ENCODE measurements around the gene OXTR. TPM values are rescaled to one million over a fixed set of nuclear protein-coding genes. Genes with fewer than 3 reads are reported as not detected.

The OXTR gene
- total RNA-seq, 1 donor from 2014 or later: 0.50 TPM

DNA sequence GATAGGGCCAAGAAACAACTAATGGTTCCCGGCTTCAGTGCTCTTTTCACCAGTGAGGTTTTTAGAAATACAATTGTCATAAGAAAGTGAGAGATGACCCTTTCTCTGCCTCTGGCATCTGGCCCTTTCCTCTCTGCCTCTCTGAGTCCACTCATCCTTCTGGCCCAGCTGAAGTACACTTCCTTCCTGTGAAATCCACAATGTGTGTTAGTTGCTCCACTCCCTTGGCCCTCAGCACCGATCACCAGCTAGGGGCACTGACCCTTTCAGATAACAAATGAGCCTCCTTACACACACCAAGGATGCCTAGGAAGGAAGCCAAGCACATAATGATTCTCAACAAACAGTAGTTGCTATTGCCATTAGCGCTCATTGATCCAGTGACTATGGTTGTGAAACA lies 38.8 kb downstream of the OXTR start:
- H3K27ac ChIP-seq: no peak overlapping the region
- intact Hi-C loops (cut with DNase I): no loop called here
- no peak overlapping the region for H3K4me3 ChIP-seq
- H3K9me3 ChIP-seq: no peaks in the 10 kb centered on the region
- H3K4me1 ChIP-seq: no peaks in the 10 kb centered on the region
- H3K27me3 ChIP-seq (ENCODE audit: low read depth): no peaks in the 10 kb centered on the region
- TF ChIP-seq, protein P1, sequence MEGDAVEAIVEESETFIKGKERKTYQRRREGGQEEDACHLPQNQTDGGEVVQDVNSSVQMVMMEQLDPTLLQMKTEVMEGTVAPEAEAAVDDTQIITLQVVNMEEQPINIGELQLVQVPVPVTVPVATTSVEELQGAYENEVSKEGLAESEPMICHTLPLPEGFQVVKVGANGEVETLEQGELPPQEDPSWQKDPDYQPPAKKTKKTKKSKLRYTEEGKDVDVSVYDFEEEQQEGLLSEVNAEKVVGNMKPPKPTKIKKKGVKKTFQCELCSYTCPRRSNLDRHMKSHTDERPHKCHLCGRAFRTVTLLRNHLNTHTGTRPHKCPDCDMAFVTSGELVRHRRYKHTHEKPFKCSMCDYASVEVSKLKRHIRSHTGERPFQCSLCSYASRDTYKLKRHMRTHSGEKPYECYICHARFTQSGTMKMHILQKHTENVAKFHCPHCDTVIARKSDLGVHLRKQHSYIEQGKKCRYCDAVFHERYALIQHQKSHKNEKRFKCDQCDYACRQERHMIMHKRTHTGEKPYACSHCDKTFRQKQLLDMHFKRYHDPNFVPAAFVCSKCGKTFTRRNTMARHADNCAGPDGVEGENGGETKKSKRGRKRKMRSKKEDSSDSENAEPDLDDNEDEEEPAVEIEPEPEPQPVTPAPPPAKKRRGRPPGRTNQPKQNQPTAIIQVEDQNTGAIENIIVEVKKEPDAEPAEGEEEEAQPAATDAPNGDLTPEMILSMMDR (IDR thresholded peaks at IDR 0.05): no peak
- ATAC-seq (no peak), DNase-seq (no peak)
- no peaks in the 10 kb centered on the region for H3K36me3 ChIP-seq

DNA sequence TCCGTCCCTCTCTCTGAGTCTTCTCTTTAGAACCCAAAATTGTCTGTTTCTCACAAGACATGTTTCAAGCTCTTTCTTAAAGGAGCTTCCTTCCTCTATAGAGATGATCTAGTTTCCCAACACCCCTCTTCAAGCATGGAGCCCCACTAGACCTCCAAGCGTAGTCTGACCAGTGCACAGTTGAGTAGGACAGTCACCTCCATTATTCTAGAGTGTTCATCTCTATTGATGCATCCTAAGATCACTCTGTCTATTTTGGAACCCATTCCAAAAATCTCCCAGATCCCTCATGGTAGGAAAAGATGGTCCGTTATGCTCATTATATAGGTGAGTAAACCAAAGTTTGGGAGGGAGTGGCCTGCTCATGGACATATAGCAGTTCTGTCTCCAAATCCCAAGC lies 39.9 kb downstream of the OXTR start:
- TF ChIP-seq, protein P1 (IDR thresholded peaks at IDR 0.05): no peak
- no peak overlapping the region for H3K4me3 ChIP-seq
- H3K9me3 ChIP-seq: no peaks in the 10 kb centered on the region
- intact Hi-C loops (cut with DNase I): no loop called here
- no peak for DNase-seq
- H3K36me3 ChIP-seq: no peaks in the 10 kb centered on the region
- H3K27me3 ChIP-seq (ENCODE audit: low read depth): no peaks in the 10 kb centered on the region
- ATAC-seq: no peak
- H3K4me1 ChIP-seq: no peaks in the 10 kb centered on the region
- no peak overlapping the region for H3K27ac ChIP-seq

DNA sequence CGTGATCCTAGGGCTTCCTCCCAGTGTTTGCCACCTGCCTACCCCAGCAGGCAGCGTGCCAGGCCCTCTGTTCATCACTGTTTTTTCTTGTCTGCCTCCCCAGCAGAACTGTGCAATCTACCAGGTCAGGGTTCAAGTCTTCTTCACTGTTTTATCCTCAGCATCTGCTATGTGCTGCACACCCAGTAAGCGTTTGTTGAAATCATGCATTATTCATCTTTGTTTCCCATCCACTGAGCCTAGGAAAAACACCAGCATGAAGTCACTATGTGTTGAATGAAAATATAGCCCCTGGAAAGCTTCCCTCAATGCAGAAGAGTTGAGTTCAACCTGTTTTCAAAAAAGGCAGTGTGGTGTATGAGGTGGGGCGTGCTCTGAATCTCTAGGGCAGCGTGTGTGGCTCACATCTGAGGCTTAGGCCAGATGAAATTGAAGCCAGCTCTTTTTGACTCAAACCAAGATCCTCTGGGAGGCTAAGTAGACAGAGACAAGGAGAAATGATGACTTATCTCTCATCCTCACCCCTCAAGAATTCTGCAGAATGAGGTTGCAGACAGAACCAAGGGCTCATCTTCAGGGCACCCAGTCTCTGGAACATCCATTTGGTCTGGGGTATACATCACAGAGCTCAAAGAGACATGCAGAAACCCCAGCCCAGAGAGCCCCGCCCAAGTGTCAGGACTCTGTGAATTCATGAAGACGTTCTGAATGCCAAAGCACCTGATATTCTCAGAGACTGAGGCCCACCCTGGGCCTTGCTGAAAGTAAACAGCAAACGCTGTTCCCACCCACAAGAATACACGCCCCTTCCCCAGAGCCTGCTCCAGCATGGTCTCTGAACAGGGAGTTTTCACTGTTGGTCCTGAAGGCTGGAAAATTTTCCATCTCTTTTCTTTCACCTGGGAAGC lies 41.6 kb downstream of the OXTR start:
- no peak for DNase-seq
- TF ChIP-seq, protein P1 (IDR thresholded peaks at IDR 0.05): no peak
- H3K4me1 ChIP-seq: no peaks in the 10 kb centered on the region
- H3K9me3 ChIP-seq: no peaks in the 10 kb centered on the region
- intact Hi-C loops (cut with DNase I): no loop called here
- H3K4me3 ChIP-seq: no peak overlapping the region
- no peak for ATAC-seq
- H3K27ac ChIP-seq: no peak overlapping the region
- H3K27me3 ChIP-seq (ENCODE audit: low read depth): no peaks in the 10 kb centered on the region
- H3K36me3 ChIP-seq: no peaks in the 10 kb centered on the region

DNA sequence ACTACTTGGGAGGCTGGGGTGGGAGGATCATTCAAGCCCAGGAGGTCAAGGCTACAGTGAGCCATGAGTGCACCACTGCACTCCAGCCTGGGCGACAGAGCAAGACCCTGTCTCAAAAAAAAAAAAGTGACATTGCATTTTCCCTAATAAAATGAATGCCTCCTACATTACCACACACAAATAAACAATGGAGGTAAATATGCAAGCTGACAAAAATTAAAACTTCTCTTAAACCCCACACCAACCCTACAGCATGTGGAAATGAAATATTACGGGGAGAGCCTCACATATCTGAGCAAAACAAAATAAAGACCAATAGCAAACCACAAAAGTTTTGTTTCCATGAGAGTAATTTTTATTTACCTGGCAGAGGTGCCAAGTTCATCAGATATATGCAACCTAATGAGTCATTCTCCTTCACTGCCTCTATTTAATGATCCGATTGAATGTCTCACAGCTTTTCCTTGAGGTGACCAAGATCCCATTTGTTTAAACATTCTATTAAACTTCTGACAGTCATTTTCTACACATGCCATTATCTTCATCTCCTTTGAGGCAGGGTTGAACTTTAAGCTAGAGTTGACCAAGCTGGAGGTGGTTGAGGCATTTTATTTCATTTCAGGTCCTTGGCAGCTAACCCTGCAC lies 45.2 kb downstream of the OXTR start:
- H3K27me3 ChIP-seq (ENCODE audit: low read depth): no peaks in the 10 kb centered on the region
- no peak overlapping the region for H3K27ac ChIP-seq
- no peak for ATAC-seq
- no peak for DNase-seq
- H3K36me3 ChIP-seq: no peaks in the 10 kb centered on the region
- H3K4me3 ChIP-seq: no peak overlapping the region
- H3K9me3 ChIP-seq: no peaks in the 10 kb centered on the region
- intact Hi-C loops (cut with DNase I): no loop called here
- TF ChIP-seq, protein P1 (IDR thresholded peaks at IDR 0.05): no peak
- no peaks in the 10 kb centered on the region for H3K4me1 ChIP-seq

DNA sequence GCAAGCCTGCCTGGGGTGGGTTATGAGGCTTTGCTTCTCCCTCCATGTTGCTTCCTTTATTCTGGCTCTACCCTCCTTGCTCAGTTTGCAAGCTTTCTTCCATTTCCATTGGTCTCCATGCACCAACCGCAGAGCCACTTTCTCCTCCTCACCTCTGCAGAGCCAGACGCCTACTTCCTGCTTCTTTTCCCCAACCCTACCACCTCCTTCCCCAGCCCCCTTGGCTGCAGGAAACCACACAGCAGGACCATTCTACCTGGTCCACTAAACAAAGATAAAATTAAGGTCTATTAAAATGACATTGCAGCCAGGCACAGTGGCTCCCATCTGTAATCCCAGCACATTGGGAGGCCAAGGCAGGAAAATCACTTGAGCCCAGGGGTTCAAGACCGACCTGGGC lies 45.8 kb downstream of the OXTR start:
- Histone ChIP-seq H3K4me3 (no peak overlapping the region), H3K4me1 (no peaks in the 10 kb centered on the region), H3K36me3 (no peaks in the 10 kb centered on the region), H3K27me3 (ENCODE audit: low read depth) (no peaks in the 10 kb centered on the region), H3K27ac (no peak overlapping the region), H3K9me3 (no peaks in the 10 kb centered on the region)
- DNase-seq (no peak), ATAC-seq (no peak)
- TF ChIP-seq, protein P1 (IDR thresholded peaks at IDR 0.05): no peak
- intact Hi-C loops (cut with DNase I): no loop called here

Measured in lower lobe of right lung (tissue), 2 donors.